ENCODE data around the gene DHX9. TPM values are rescaled to one million over a fixed set of nuclear protein-coding genes. Genes with fewer than 3 reads are reported as not detected.

Gene DHX9
- total RNA-seq, 2 donors from 2014 or later: 38.4 to 67.9 TPM

DNA sequence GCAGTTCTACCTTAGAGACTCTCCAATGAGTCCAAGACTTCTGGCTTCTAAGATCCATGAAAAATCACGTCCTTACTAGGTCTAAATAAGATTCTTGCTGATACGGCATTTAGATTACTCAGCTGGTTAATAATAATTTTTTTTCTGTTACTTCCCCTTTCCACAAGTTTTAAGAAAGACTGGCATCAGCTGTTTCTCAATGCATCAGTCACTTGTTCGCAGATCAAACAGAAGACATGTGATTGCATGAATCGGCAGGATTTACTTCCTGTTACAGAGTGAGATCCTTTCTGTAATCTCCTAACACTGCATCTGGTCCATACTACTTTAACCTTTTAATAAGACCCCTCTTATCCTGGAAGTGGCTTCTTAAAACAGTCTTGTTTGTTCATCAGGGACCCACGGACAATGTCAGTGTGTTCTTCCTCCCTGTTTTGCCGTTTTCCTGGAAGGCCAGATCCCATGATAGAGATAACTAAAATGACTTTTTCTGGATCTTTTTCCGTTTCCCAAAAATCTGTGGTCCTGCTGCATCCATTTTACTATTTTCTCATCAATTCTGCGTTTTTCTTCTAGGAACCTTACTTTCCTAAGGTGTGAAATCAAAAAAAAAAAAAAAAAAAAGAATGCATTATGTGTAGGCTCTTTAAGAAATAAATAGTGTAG lies 43.5 kb upstream of the DHX9 start:
- peak in 1 of 4 donors; percentile 49 for DNase-seq
- 61 to 67% methylated on average over 8 of the region's 8 CpGs for WGBS, 2 donors

DNA sequence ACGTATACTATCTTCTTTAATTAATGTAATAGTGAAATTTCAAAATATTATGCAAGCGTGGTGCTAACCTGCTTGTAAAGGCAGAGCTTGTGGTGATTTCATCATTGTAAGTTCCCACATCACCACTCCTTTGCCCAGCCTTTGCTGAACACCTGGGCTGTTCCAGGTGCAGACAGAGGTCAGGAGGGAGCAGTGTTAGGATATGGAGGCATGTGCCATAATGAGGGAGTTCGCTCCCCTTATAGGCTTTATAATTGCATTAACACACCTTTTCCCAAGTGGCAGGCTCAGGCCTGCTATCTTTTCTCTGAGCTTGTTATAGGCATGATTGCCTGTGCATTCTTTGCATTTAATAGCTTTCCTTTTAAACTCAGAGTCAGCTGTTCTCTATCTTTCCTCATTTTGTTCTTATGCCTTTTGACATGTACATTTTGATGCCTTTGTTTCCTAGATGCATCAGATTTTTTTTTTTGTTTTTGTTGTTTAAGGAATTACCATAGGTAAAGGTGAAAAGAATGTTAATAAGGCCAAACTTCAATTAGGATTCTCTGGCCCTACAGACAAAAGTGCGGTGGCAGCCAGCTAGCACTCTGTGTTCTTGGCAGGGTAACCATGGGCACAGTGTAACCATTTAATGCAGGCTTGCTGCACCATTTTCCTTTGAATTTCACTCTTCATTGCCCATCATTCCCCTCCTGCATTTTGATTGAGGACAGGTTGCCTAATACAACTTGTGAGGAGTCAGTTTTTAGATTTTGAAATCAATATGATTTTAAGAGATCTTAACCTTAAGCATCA lies 36.9 kb upstream of the DHX9 start:
- TF ChIP-seq POLR2A (IDR thresholded peaks at IDR 0.05): no peak
- TF ChIP-seq, protein P1, sequence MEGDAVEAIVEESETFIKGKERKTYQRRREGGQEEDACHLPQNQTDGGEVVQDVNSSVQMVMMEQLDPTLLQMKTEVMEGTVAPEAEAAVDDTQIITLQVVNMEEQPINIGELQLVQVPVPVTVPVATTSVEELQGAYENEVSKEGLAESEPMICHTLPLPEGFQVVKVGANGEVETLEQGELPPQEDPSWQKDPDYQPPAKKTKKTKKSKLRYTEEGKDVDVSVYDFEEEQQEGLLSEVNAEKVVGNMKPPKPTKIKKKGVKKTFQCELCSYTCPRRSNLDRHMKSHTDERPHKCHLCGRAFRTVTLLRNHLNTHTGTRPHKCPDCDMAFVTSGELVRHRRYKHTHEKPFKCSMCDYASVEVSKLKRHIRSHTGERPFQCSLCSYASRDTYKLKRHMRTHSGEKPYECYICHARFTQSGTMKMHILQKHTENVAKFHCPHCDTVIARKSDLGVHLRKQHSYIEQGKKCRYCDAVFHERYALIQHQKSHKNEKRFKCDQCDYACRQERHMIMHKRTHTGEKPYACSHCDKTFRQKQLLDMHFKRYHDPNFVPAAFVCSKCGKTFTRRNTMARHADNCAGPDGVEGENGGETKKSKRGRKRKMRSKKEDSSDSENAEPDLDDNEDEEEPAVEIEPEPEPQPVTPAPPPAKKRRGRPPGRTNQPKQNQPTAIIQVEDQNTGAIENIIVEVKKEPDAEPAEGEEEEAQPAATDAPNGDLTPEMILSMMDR (IDR thresholded peaks at IDR 0.05): no peak
- 89 to 91% methylated on average over 4 of the region's 4 CpGs for WGBS, 2 donors
- Histone ChIP-seq H3K9me3 (no peaks in the 10 kb centered on the region), H3K4me1 (no peaks in the 10 kb centered on the region), H3K36me3 (replicated peaks in 1 of 2; ENCODE audit: insufficient read depth in 1 of 2, low read depth in 2 of 2) (no peaks in the 10 kb centered on the region), H3K27ac (no peak overlapping the region), H3K27me3 (no peaks in the 10 kb centered on the region), H3K4me3 (no peak overlapping the region)
- no peak for DNase-seq
- intact Hi-C loops (cut with DNase I): no loop called here
- ATAC-seq: no peak

More for the DNA sequence above, 43.5 kb upstream of the DHX9 start:
- TF ChIP-seq POLR2A (IDR thresholded peaks at IDR 0.05): no peak
- TF ChIP-seq, protein P1 (IDR thresholded peaks at IDR 0.05): no peak
- intact Hi-C loops (cut with DNase I): no loop called here
- H3K4me1 ChIP-seq: no peaks in the 10 kb centered on the region
- no peaks in the 10 kb centered on the region for H3K36me3 ChIP-seq (replicated peaks in 1 of 2; ENCODE audit: insufficient read depth in 1 of 2, low read depth in 2 of 2)
- H3K4me3 ChIP-seq: no peak overlapping the region
- ATAC-seq: peak; percentile 21
- H3K27me3 ChIP-seq: no peaks in the 10 kb centered on the region
- peak overlapping the region in 1 of 4 donors; percentile 64 for H3K27ac ChIP-seq
- no peaks in the 10 kb centered on the region for H3K9me3 ChIP-seq

DNA sequence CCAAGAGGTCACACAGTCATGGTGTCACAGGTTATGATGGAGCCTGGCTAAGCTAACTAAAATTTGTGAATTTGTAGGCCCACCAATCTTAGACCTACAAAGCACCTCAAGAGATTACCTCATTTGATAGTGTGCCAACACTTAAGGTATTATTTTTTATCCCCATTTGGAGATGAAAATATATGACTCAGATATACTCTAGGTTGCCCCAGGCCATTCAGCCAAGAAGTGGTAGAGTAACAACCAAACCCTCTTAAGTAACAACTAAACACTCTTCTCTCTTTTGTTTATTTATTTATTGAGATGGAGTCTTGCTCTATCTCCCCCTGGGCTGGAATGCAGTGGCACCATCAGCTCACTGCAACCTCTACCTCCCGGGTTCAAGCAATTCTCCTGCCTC lies 35.3 kb upstream of the DHX9 start:
- intact Hi-C loops (cut with DNase I): no loop called here
- 88 to 100% methylated on average over 1 of the region's 1 CpG for WGBS, 2 donors

DNA sequence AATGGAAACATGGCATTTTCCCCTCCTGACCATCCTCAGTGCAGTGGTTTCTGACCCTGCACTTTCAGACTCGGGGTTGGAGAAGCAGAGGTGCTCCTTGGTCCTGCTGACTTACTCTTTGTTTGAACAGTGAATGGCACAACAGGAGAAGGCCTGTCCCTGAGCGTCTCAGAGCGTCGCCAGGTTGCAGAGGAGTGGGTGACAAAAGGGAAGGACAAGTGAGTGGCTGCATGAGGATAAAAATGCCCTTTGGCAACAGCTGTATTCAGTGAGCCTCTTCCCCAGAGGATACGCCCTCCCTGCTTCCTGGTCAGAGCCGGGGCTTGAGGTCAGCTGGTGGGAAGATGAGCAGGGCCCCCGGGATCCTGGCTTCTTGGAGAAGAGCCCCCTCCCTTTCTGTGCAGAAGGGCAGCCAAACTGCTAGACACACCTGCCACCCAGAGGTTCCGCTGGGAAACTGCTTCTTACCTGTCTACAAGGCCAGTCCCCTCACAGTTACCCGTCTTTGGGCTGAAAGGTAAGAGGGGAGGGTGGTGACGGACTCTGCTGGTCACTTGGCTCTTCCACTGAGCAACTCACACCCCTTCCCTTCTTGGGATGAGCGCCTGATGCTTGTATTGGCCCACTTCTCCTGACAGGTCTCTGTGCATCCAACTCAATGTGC lies 33.0 kb upstream of the DHX9 start:
- no peaks in the 10 kb centered on the region for H3K27me3 ChIP-seq
- H3K4me1 ChIP-seq: no peaks in the 10 kb centered on the region
- DNase-seq (peak in 1 of 4 donors; percentile 13), ATAC-seq (no peak)
- WGBS, 2 donors: 76 to 77% methylated on average over 11 of the region's 11 CpGs
- H3K4me3 ChIP-seq: no peak overlapping the region
- TF ChIP-seq POLR2A (IDR thresholded peaks at IDR 0.05): no peak
- TF ChIP-seq, protein P1 (IDR thresholded peaks at IDR 0.05): no peak
- H3K9me3 ChIP-seq: no peaks in the 10 kb centered on the region
- H3K27ac ChIP-seq: no peak overlapping the region
- H3K36me3 ChIP-seq (replicated peaks in 1 of 2; ENCODE audit: insufficient read depth in 1 of 2, low read depth in 2 of 2): no peaks in the 10 kb centered on the region
- intact Hi-C loops (cut with DNase I): no loop called here

More for the DNA sequence above, 35.3 kb upstream of the DHX9 start:
- DNase-seq (no peak), ATAC-seq (no peak)
- Histone ChIP-seq H3K27me3 (no peaks in the 10 kb centered on the region), H3K4me3 (no peak overlapping the region), H3K9me3 (no peaks in the 10 kb centered on the region), H3K4me1 (no peaks in the 10 kb centered on the region), H3K27ac (no peak overlapping the region), H3K36me3 (replicated peaks in 1 of 2; ENCODE audit: insufficient read depth in 1 of 2, low read depth in 2 of 2) (no peaks in the 10 kb centered on the region)
- no peak for TF ChIP-seq POLR2A (IDR thresholded peaks at IDR 0.05)
- TF ChIP-seq, protein P1 (IDR thresholded peaks at IDR 0.05): no peak

Data from body of pancreas (tissue), 4 donors.